Gastroesophageal sphincter (tissue), 4 donors: Measurements from ENCODE around the gene ACTN4. TPM values are rescaled to one million over a fixed set of nuclear protein-coding genes. Genes with fewer than 3 reads are reported as not detected.

Source experiments
- ATAC-seq: fragments of 150-250 bp; one replicate; pipeline ENCODE4 v1.9.1; 2016; ENCODE audit warnings: mild to moderate bottlenecking, moderate library complexity
- H3K27ac ChIP-seq, 4 donors: fragments of 200-600 bp; sonication (generic) in 3 of 4; 1 replicate in 3 of 4; 2 replicates in 1 of 4; pipeline ENCODE4 v1.5.1; 2016 to 2019
- H3K27me3 ChIP-seq: fragments of 200-600 bp; sonication (generic); one replicate; pipeline ENCODE4 v1.5.1; 2019
- H3K36me3 ChIP-seq, 2 donors: fragments of 200-600 bp; sonication (generic); one replicate each; pipeline ENCODE4 v1.5.1; 2019; ENCODE audit warnings: control low read depth in 1 of 2
- H3K4me1 ChIP-seq, 3 donors: fragments of 200-600 bp; sonication (generic); 1 replicate in 2 of 3; 2 replicates in 1 of 3; pipeline ENCODE4 v1.5.1; 2016 to 2019; ENCODE audit warnings: control low read depth in 2 of 3
- H3K4me3 ChIP-seq, 2 donors: fragments of 200-600 bp; sonication (generic); one replicate each; pipeline ENCODE4 v1.5.1; 2019; ENCODE audit warnings: mild to moderate bottlenecking in 1 of 2, moderate library complexity in 1 of 2
- H3K9me3 ChIP-seq, 3 donors: fragments of 200-600 bp; sonication (generic); one replicate each; pipeline ENCODE4 v1.5.1; 2017 to 2019; ENCODE audit warnings: control low read depth in 2 of 3
- EP300 ChIP-seq: sonication (generic); formaldehyde crosslinking; IDR thresholded peaks from one replicate; pipeline ENCODE4 v1.6.1; 2017; ENCODE audit warnings: antibody characterized with exemption, mild to moderate bottlenecking
- POLR2A ChIP-seq, 2 donors: fragments of 450-650 bp; IDR thresholded peaks; one replicate each; pipeline ENCODE4 v1.6.1; 2017; ENCODE audit warnings: antibody characterized with exemption in 2 of 2, mild to moderate bottlenecking in 2 of 2, moderate library complexity in 1 of 2
- POLR2AphosphoS5 ChIP-seq: sonication (generic); formaldehyde crosslinking; IDR thresholded peaks from one replicate; pipeline ENCODE4 v1.6.1; 2017; ENCODE audit warnings: antibody characterized with exemption
- WGBS, 2 donors: methylation state at CpG; one replicate each; pipeline ENCODE4 v1.1.5; 2018; ENCODE audit warnings: low coverage in 1 of 2; 5-methylcytosine and 5-hydroxymethylcytosine counted together
- total RNA-seq, 4 donors: library from RNA; depleted of rRNA; stranded (reverse); fragments of >200 nt; gene quantifications; one replicate each; pipeline ENCODE4 v1.1.0, GENCODE V29; 2016
- TF ChIP-seq, protein P1 (sequence below), 4 experiments: fragments of 200-600 bp in 2 of 4; fragments of 450-650 bp in 2 of 4; sonication (generic) in 1 of 4; IDR thresholded peaks; one replicate each; pipeline ENCODE4 v1.5.1; 2017 to 2019; ENCODE audit warnings: antibody characterized with exemption in 4 of 4, mild to moderate bottlenecking in 2 of 4, moderate library complexity in 2 of 4

Gene ACTN4
- total RNA-seq, 4 donors from 2014 or later: 337 to 938 (median 507) TPM

DNA sequence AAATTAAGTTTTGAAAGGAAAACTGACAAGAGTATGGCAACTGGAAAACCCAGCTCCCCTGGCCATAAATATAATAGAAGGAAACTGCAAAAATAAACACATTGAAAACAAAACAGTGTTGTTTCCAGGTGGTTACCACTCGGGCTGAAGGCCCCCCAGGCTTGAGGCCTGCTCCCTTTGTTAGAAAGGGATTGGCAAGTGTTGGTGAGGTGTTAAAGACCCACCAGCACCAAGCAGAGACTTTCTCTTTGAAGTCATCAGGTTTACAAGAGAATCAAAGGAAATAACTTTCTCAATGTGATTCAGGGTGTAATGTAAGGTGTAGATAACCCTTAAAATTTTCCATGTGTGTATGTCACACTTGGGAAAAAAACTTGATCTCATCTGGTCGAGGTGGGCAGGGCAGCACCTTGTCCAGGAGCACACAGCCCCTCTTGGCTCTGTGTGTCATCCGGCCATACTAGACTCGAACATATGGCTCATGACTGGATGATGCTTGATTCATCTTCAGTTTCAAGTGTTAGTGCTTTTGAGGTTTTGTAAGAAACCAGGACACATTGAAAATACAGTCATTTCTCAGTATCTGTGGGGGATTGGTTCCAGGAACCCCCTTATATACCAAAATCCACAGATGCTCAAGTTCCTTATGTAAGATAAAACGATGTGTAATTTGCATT lies 7.8 kb downstream of the ACTN4 start:
- Histone ChIP-seq H3K36me3 (peaks cover 0 to 3% of the 10 kb centered on the region in 2 donors), H3K27me3 (no peaks in the 10 kb centered on the region), H3K27ac (peak overlapping the region; percentile 95 to 97 (median 96)), H3K9me3 (no peaks in the 10 kb centered on the region), H3K4me3 (no peak overlapping the region), H3K4me1 (peaks cover 35 to 98% (median 70%) of the 10 kb centered on the region in 3 donors)
- WGBS, 2 donors: 37 to 46% methylated on average over 4 to 5 of the region's 5 CpGs
- TF ChIP-seq EP300: no peak
- TF ChIP-seq POLR2A (IDR thresholded peaks at IDR 0.05): no peak
- TF ChIP-seq, protein P1, sequence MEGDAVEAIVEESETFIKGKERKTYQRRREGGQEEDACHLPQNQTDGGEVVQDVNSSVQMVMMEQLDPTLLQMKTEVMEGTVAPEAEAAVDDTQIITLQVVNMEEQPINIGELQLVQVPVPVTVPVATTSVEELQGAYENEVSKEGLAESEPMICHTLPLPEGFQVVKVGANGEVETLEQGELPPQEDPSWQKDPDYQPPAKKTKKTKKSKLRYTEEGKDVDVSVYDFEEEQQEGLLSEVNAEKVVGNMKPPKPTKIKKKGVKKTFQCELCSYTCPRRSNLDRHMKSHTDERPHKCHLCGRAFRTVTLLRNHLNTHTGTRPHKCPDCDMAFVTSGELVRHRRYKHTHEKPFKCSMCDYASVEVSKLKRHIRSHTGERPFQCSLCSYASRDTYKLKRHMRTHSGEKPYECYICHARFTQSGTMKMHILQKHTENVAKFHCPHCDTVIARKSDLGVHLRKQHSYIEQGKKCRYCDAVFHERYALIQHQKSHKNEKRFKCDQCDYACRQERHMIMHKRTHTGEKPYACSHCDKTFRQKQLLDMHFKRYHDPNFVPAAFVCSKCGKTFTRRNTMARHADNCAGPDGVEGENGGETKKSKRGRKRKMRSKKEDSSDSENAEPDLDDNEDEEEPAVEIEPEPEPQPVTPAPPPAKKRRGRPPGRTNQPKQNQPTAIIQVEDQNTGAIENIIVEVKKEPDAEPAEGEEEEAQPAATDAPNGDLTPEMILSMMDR (IDR thresholded peaks at IDR 0.05): no peak
- TF ChIP-seq POLR2AphosphoS5: no peak
- no peak for ATAC-seq

DNA sequence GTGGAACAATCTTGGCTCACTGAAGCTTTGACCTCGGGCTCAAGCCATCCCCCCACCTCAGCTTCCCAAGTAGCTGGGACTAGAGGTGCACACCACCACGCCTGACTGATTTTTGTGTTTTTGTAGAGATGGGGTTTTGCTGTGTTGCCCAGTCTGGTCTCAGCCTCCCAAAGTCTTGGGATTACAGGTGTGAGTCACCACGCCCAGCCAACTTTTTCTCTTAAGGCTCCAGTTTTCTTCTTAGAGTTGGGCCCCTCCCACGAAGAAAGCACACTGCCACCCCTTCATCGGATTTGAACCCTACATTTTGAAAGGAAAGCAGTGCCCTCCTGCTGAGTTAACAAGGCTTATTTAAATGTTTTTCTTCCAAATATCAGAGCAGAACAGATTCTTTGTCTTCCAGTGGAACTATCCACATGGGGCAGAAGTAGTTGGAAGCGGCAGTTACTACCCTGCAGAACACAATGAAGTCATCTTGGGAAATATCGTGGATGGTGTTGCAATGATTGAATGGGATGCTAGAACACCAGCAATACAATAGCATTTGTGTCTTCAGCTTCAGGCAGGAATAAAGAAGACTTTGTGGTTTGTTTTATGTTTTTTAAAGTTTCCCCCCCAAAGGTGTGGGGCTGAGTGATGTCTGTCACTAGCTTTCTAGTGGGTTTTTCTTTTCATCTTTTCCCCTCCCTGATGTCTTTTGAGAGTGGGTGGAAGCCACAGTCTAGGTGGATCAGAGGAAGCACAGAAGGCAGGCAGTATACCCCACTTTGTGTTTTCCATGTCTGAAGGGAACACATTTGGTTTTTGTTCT lies 8.9 kb downstream of the ACTN4 start:
- Histone ChIP-seq H3K27me3 (no peaks in the 10 kb centered on the region), H3K9me3 (no peaks in the 10 kb centered on the region), H3K36me3 (peaks cover 0 to 7% of the 10 kb centered on the region in 2 donors), H3K4me1 (peaks cover 35 to 98% (median 74%) of the 10 kb centered on the region in 3 donors), H3K27ac (peak overlapping the region; percentile 95 to 97 (median 96)), H3K4me3 (no peak overlapping the region)
- no peak for TF ChIP-seq EP300
- peak; percentile 55 for TF ChIP-seq POLR2AphosphoS5
- peak; percentile 34 for ATAC-seq
- 61 to 64% methylated on average over 6 to 7 of the region's 7 CpGs for WGBS, 2 donors

DNA sequence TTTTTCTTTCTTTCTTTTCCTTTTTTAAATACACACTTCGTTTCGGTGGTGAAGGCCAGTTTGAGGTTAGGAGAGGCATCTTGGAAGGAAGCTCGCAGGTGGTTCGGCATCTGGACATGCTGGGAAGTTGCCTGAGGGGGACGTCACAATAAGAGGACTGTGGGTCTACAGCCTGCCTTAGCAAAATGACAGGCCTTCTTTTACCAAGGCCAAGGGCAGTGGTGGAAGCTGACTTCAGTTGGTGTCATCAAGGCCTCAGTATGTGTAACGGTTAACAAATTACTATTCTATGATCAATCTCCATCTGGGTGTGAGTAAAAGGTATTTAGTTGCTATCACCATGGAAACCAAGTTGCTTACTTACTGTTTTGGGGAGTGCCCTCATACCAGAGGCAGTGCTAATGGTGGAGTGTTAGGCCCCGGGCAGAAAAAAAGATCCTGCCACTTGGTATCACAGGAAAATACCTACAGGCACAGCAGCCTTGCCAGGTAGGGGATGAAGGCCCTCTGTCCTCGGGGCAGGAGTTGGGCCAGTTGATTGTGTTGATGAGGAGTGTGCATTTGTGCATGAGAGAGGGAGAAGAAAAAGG lies 10.3 kb downstream of the ACTN4 start:
- Histone ChIP-seq H3K4me3 (no peak overlapping the region), H3K27me3 (no peaks in the 10 kb centered on the region), H3K9me3 (no peaks in the 10 kb centered on the region), H3K27ac (peak overlapping the region; percentile 95 to 97 (median 96)), H3K36me3 (peaks cover 0 to 7% of the 10 kb centered on the region in 2 donors), H3K4me1 (peaks cover 30 to 98% (median 73%) of the 10 kb centered on the region in 3 donors)
- WGBS, 2 donors: 26 to 37% methylated on average over 4 to 7 of the region's 8 CpGs
- TF ChIP-seq, protein P1 (IDR thresholded peaks at IDR 0.05): no peak
- no peak for TF ChIP-seq POLR2A (IDR thresholded peaks at IDR 0.05)
- no peak for TF ChIP-seq EP300
- no peak for TF ChIP-seq POLR2AphosphoS5
- ATAC-seq: no peak

DNA sequence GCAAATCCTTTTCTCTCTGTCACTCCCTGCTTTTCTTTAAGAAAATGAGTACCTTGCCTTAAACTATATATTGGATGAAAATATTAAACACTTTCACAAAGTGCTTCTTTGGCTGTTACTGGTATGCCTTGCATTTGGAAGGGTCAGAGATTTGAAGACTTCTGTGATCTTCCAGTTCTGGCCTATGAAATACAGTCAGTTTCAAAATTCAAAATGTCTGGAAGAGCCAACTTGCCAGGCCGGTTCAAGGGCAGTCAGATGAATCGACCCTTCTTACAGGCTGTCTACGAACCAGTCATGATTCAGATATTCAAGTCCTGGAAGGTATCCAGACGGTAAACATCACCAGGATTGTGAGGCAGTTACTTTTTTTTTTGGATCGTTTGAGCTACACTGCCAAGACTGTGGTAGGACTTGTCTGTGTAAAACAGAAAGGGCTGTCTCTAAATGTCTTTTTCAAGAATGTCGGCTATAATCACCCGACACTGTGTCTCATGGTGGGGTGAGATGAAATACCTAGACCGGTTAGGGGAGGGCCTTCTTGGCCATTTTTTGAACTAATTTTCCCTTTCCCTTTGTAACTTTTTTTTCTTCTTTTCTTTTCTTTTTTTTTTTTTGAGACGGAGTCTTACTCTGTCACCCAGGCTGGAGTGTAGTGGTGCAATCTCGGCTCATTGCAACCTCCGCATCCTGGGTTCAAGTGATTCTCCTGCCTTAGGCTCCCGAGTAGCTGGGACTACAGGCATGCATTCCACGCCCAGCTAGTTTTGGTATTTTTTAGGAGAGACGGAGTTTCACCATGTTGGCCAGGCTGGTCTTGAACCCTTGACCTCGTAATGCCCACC lies 11.2 kb downstream of the ACTN4 start:
- Histone ChIP-seq H3K9me3 (no peaks in the 10 kb centered on the region), H3K4me1 (peaks cover 35 to 98% (median 83%) of the 10 kb centered on the region in 3 donors), H3K36me3 (peaks cover 0 to 7% of the 10 kb centered on the region in 2 donors), H3K27me3 (no peaks in the 10 kb centered on the region), H3K27ac (peak overlapping the region; percentile 95 to 97 (median 96)), H3K4me3 (peak overlapping the region in 1 of 2 donors; percentile 16)
- peak; percentile 85 for ATAC-seq
- WGBS, 2 donors: 17 to 21% methylated on average over 6 to 7 of the region's 15 CpGs
- TF ChIP-seq EP300: no peak
- peak; percentile 98 for TF ChIP-seq POLR2AphosphoS5

DNA sequence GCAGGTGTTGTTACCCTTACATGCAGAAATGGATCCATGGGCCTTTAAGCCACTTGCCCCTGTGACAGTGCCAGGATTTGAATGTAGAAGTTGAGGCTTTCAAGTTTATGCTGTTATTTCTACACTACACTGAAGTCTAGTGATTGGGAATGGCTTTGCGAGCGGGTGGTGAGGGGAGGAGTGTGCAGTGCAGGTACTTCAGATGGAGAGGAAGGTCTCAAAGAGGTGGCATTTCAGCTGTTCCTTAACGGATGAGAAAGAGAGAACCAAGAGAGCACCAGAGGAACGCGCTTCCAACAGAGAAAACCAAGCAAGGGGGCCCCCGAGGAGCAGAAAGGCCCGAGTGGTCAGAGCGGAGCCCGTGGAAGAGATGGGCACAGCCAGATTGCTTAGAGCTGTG lies 13.3 kb downstream of the ACTN4 start:
- peaks cover 0 to 7% of the 10 kb centered on the region in 2 donors for H3K36me3 ChIP-seq
- no peak for ATAC-seq
- H3K4me3 ChIP-seq: no peak overlapping the region
- H3K4me1 ChIP-seq: peaks cover 42 to 98% (median 90%) of the 10 kb centered on the region in 3 donors
- peak overlapping the region; percentile 95 to 97 (median 96) for H3K27ac ChIP-seq
- 70 to 76% methylated on average over 4 to 6 of the region's 9 CpGs for WGBS, 2 donors
- no peaks in the 10 kb centered on the region for H3K27me3 ChIP-seq
- no peaks in the 10 kb centered on the region for H3K9me3 ChIP-seq
- TF ChIP-seq, protein P1 (IDR thresholded peaks at IDR 0.05): no peak
- TF ChIP-seq POLR2A (IDR thresholded peaks at IDR 0.05) (no peak), POLR2AphosphoS5 (no peak), EP300 (no peak)
